Fibroblast of gingiva (primary cell): ENCODE data around the gene PPP2R2C.

Experiments
- DNase-seq: peaks from one replicate; pipeline ENCODE4 v3.0.0-alpha.2; 2011; ENCODE audit warnings: low read depth

The PPP2R2C gene

GRCh38 chr4:6282314-6282771, 190.1 kb downstream of the PPP2R2C start:
- peak; percentile 43 for DNase-seq

GRCh38 chr4:6281436-6282313, 190.7 kb downstream of the PPP2R2C start:
- no peak for DNase-seq

GRCh38 chr4:6280365-6280996, 191.9 kb downstream of the PPP2R2C start:
- no peak for DNase-seq

GRCh38 chr4:6279582-6280289, 192.7 kb downstream of the PPP2R2C start:
- DNase-seq: no peak

- no peak for DNase-seq
Measured at GRCh38 chr4:6278801-6279197, 193.6 kb downstream of the PPP2R2C start.

- DNase-seq: no peak
Measured at GRCh38 chr4:6277935-6278800, 194.2 kb downstream of the PPP2R2C start.

GRCh38 chr4:6277139-6277802, 195.1 kb downstream of the PPP2R2C start:
- no peak for DNase-seq

- no peak for DNase-seq
Measured at GRCh38 chr4:6275898-6276806, 196.3 kb downstream of the PPP2R2C start.

- no peak for DNase-seq
Measured at GRCh38 chr4:6275351-6275750, 197.1 kb downstream of the PPP2R2C start.

GRCh38 chr4:6273661-6273990, 198.8 kb downstream of the PPP2R2C start:
- DNase-seq: peak; percentile 19

- DNase-seq: peak; percentile 45
Measured at GRCh38 chr4:6272863-6273660, 199.4 kb downstream of the PPP2R2C start.

- no peak for DNase-seq
Measured at GRCh38 chr4:6271701-6272465, 200.5 kb downstream of the PPP2R2C start.

- DNase-seq: no peak
Measured at GRCh38 chr4:6271206-6271605, 201.2 kb downstream of the PPP2R2C start.

GRCh38 chr4:6270636-6271121, 201.7 kb downstream of the PPP2R2C start:
- peak; percentile 52 for DNase-seq
